K562 (cell line): ENCODE measurements around the gene PLAAT5. TPM values are rescaled to one million over a fixed set of nuclear protein-coding genes. Genes with fewer than 3 reads are reported as not detected.

Experiments used
- ATF7 ChIP-seq: fragments of 450-650 bp; IDR thresholded peaks from 2 replicates; pipeline ENCODE4 v1.7.1; 2014; ENCODE audit warnings: mild to moderate bottlenecking, moderate library complexity
- CHD1 ChIP-seq: fragments of 200-600 bp; sonication (generic); IDR thresholded peaks from one replicate; pipeline ENCODE4 v1.6.1; 2012; ENCODE audit warnings: mild to moderate bottlenecking, moderate library complexity, low read length, inconsistent platforms
- FOXJ2 ChIP-seq: fragments of 200-800 bp; sonication (Bioruptor generic); IDR thresholded peaks from 2 replicates; pipeline ENCODE4 v1.6.1; 2016; ENCODE audit warnings: missing genetic modification characterization, missing compliant biosample characterization
- KLF1 ChIP-seq: fragments of 450-650 bp; IDR thresholded peaks from 2 replicates; pipeline ENCODE4 v1.6.1; 2016; ENCODE audit warnings: missing genetic modification characterization, missing compliant biosample characterization
- NELFE ChIP-seq: IDR thresholded peaks from 2 replicates; pipeline ENCODE4 v1.6.1; 2011; ENCODE audit warnings: mild to moderate bottlenecking; ENCODE audit not compliant: insufficient read depth, insufficient read length
- PTTG1 ChIP-seq: fragments of 450-650 bp; IDR thresholded peaks from 2 replicates; pipeline ENCODE4 v1.6.1; 2016; ENCODE audit warnings: low read depth, mild to moderate bottlenecking, missing genetic modification characterization, missing compliant biosample characterization
- SRF ChIP-seq, 2 experiments: fragments of 250-450, 450-650 bp in 1 of 2; sonication (Bioruptor Pico) in 1 of 2; sonication (generic) in 1 of 2; formaldehyde crosslinking; IDR thresholded peaks; 2 replicates each; pipeline versions ENCODE4 v1.5.0 to v1.5.1; 2020 to 2022; ENCODE audit warnings: mild to moderate bottlenecking in 1 of 2, missing genetic modification reagents in 1 of 2
- TOE1 ChIP-seq, 2 experiments: fragments of 450-650 bp in 1 of 2; sonication (generic) in 1 of 2; formaldehyde crosslinking in 1 of 2; IDR thresholded peaks; 2 replicates each; pipeline versions ENCODE4 v1.7.1 to v1.8.0; 2016 to 2022; ENCODE audit warnings: borderline replicate concordance in 2 of 2, mild to moderate bottlenecking in 2 of 2, antibody characterized with exemption in 1 of 2, inconsistent platforms in 1 of 2, low read depth in 1 of 2, missing genetic modification reagents in 1 of 2, moderate library complexity in 1 of 2
- ZBED1 ChIP-seq: IDR thresholded peaks from 2 replicates; pipeline ENCODE4 v1.6.1; 2014
- ZNF184 ChIP-seq: sonication (generic); formaldehyde crosslinking; IDR thresholded peaks from 2 replicates; pipeline ENCODE4 v1.5.0; 2020; ENCODE audit warnings: missing genetic modification reagents
- ZNF232 ChIP-seq: sonication (generic); formaldehyde crosslinking; IDR thresholded peaks from 2 replicates; pipeline ENCODE4 v1.8.0; 2022; ENCODE audit warnings: mild to moderate bottlenecking, missing genetic modification reagents
- ZNF586 ChIP-seq: fragments of 450-650 bp; formaldehyde crosslinking; conservative IDR thresholded peaks from 2 replicates; pipeline ENCODE4 v1.4.0; 2020; ENCODE audit warnings: mild to moderate bottlenecking, moderate library complexity
- polyA plus RNA-seq, 8 experiments: library from polyadenylated mRNA; depleted of rRNA in 4 of 8; stranded (reverse) in 5 of 8; unstranded in 3 of 8; fragments of >200 nt; fragmentation: Nextera tagmentation in 2 of 8; fragmentation: Illumina TruSeq in 1 of 8; extraction: Ambion mirVana in 2 of 8; extraction: Trizol in 1 of 8; gene quantifications; 2 replicates each; pipeline versions ENCODE4 v1.2.1 to v1.2.3, GENCODE V29; 2011 to 2014; ENCODE audit warnings: inconsistent platforms in 1 of 8, missing spikeins in 1 of 8
- total RNA-seq, 7 experiments: library from RNA; depleted of rRNA in 6 of 7; stranded (reverse); fragments of >200 nt in 6 of 7; fragmentation: Illumina TruSeq in 2 of 7; extraction: Trizol in 2 of 7; gene quantifications; 2 replicates each; pipeline versions ENCODE4 v1.2.1 to v1.2.3, GENCODE V29; 2011 to 2021; ENCODE audit warnings: low replicate concordance in 1 of 7
- TF ChIP-seq, protein P1 (sequence below): fragments of 450-650 bp; formaldehyde crosslinking; IDR thresholded peaks from 2 replicates; pipeline ENCODE4 v1.4.0; 2020; ENCODE audit warnings: mild to moderate bottlenecking, mixed read lengths
- TF ChIP-seq, protein P2 (sequence below), 2 experiments: fragments of 450-650 bp in 1 of 2; IDR thresholded peaks; 2 replicates each; pipeline ENCODE4 v1.6.1; 2011 to 2017; ENCODE audit warnings: low read depth in 2 of 2, antibody characterized with exemption in 1 of 2, borderline replicate concordance in 1 of 2, low read length in 1 of 2, mild to moderate bottlenecking in 1 of 2, mixed read lengths in 1 of 2; ENCODE audit not compliant: control insufficient read depth in 1 of 2
- TF ChIP-seq, protein P3 (sequence below): fragments of 150-350 bp; IDR thresholded peaks from 2 replicates; pipeline ENCODE4 v1.6.1; 2014; ENCODE audit warnings: low read depth, mild to moderate bottlenecking, low read length, borderline replicate concordance

PLAAT5 gene
- total and polyA plus RNA-seq, 9 of the 15 experiments (the other 6 are each of a cell fraction or from before 2014, with no cell fraction given), result not detected

DNA sequence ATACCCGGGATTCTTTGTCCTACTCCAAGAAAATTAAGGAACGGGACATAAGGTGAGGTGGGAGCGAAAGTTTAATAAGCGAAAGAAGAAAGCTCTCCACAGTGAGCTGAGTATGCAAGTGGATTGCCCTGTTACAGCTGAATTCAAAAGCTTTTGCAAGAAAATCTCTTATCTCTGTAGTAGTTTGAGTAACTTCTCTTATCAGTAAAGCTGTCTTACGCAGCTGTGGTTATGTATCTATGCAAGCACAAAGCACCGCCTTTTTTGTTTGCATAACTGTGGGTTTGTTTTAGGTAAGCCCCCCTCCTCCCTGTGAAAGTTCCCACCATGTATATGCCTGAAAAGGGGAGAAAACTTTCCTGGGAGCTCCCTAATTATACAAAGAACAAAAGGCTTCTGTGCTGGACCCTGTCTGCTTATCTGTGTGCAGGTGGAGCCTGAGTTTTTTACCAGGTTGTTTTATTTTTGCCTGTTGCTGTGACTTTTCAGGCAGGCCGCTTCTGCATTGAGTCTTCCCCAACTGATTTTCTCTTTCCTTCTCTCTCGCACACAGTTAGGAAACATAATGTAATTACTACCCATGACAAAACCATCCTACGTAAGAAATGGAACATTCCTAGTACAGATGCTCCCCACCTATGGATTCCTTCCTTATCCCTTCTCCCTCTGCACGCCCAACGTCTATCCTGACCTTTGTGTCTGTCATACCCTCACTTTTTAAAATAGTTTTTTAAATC, 837 bp upstream of the PLAAT5 start (continued):
- TF ChIP-seq, protein P1, sequence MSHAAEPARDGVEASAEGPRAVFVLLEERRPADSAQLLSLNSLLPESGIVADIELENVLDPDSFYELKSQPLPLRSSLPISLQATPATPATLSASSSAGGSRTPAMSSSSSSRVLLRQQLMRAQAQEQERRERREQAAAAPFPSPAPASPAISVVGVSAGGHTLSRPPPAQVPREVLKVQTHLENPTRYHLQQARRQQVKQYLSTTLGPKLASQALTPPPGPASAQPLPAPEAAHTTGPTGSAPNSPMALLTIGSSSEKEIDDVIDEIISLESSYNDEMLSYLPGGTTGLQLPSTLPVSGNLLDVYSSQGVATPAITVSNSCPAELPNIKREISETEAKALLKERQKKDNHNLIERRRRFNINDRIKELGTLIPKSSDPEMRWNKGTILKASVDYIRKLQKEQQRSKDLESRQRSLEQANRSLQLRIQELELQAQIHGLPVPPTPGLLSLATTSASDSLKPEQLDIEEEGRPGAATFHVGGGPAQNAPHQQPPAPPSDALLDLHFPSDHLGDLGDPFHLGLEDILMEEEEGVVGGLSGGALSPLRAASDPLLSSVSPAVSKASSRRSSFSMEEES (CRISPR knock-in tag), result no peak
- TF ChIP-seq ZBED1 (no peak), ZNF586 (CRISPR knock-in tag) (no peak), FOXJ2 (no peak), NELFE (no peak), KLF1 (tag) (no peak), ATF7 (peak; percentile 44; the same call in 1 of the 2 replicates), TOE1 (IDR thresholded peaks at IDR 0.05; ENCODE audit: borderline replicate concordance) (no peak), TOE1 (CRISPR knock-in tag; IDR thresholded peaks at IDR 0.05; ENCODE audit: borderline replicate concordance, low read depth) (no peak), PTTG1 (no peak), CHD1 (no peak), ZNF184 (no peak), ZNF232 (CRISPR knock-in tag) (no peak), SRF (CRISPR knock-in tag; IDR thresholded peaks at IDR 0.05) (no peak)
- TF ChIP-seq, protein P2, sequence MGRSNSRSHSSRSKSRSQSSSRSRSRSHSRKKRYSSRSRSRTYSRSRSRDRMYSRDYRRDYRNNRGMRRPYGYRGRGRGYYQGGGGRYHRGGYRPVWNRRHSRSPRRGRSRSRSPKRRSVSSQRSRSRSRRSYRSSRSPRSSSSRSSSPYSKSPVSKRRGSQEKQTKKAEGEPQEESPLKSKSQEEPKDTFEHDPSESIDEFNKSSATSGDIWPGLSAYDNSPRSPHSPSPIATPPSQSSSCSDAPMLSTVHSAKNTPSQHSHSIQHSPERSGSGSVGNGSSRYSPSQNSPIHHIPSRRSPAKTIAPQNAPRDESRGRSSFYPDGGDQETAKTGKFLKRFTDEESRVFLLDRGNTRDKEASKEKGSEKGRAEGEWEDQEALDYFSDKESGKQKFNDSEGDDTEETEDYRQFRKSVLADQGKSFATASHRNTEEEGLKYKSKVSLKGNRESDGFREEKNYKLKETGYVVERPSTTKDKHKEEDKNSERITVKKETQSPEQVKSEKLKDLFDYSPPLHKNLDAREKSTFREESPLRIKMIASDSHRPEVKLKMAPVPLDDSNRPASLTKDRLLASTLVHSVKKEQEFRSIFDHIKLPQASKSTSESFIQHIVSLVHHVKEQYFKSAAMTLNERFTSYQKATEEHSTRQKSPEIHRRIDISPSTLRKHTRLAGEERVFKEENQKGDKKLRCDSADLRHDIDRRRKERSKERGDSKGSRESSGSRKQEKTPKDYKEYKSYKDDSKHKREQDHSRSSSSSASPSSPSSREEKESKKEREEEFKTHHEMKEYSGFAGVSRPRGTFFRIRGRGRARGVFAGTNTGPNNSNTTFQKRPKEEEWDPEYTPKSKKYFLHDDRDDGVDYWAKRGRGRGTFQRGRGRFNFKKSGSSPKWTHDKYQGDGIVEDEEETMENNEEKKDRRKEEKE (IDR thresholded peaks at IDR 0.05; ENCODE audit: borderline replicate concordance in 1 of 2, control insufficient read depth in 1 of 2, low read depth in 2 of 2, low read length in 1 of 2), result no peak
- TF ChIP-seq, protein P3, sequence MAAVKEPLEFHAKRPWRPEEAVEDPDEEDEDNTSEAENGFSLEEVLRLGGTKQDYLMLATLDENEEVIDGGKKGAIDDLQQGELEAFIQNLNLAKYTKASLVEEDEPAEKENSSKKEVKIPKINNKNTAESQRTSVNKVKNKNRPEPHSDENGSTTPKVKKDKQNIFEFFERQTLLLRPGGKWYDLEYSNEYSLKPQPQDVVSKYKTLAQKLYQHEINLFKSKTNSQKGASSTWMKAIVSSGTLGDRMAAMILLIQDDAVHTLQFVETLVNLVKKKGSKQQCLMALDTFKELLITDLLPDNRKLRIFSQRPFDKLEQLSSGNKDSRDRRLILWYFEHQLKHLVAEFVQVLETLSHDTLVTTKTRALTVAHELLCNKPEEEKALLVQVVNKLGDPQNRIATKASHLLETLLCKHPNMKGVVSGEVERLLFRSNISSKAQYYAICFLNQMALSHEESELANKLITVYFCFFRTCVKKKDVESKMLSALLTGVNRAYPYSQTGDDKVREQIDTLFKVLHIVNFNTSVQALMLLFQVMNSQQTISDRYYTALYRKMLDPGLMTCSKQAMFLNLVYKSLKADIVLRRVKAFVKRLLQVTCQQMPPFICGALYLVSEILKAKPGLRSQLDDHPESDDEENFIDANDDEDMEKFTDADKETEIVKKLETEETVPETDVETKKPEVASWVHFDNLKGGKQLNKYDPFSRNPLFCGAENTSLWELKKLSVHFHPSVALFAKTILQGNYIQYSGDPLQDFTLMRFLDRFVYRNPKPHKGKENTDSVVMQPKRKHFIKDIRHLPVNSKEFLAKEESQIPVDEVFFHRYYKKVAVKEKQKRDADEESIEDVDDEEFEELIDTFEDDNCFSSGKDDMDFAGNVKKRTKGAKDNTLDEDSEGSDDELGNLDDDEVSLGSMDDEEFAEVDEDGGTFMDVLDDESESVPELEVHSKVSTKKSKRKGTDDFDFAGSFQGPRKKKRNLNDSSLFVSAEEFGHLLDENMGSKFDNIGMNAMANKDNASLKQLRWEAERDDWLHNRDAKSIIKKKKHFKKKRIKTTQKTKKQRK, result no peak
